ENCODE data around the gene UPF3A. TPM values are rescaled to one million over a fixed set of nuclear protein-coding genes. Genes with fewer than 3 reads are reported as not detected.

UPF3A gene, protein sequence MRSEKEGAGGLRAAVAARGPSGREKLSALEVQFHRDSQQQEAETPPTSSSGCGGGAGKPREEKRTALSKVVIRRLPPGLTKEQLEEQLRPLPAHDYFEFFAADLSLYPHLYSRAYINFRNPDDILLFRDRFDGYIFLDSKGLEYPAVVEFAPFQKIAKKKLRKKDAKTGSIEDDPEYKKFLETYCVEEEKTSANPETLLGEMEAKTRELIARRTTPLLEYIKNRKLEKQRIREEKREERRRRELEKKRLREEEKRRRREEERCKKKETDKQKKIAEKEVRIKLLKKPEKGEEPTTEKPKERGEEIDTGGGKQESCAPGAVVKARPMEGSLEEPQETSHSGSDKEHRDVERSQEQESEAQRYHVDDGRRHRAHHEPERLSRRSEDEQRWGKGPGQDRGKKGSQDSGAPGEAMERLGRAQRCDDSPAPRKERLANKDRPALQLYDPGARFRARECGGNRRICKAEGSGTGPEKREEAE
- total RNA-seq, result 62.7 TPM

DNA sequence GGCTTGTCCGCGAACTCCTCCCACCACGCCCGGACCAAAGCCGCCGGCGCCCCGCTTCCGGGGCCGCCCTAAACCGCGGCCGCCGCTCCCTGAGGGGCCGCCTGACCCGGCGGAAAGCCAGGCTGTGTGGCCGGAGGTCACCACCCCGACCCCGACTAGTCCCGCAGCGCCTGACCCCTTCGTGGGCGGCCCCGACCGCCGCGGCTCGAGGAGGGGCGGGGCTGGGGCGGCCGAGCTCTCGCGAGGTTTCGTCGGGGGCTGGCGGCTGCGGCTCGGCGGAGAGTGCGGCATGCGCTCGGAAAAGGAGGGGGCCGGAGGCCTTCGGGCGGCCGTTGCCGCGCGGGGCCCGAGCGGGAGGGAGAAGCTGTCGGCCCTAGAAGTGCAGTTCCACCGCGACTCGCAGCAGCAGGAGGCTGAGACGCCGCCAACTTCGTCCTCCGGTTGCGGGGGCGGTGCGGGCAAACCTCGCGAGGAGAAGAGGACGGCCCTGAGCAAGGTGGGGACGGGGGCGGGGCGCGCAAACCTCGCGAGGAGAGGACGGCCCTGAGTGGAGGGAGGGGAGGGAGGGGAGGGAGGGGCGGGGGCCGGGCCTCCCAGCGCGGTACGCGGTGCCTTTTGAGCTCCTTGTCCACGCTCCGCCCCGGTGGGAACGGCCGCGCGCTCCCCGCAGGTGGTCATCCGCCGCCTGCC is at the start of gene UPF3A:
Gene UPF3A (plus strand): TSS at position 251 of the 690 bp plus-strand sequence. CDS start 39 bp downstream, at position 290.

DNA sequence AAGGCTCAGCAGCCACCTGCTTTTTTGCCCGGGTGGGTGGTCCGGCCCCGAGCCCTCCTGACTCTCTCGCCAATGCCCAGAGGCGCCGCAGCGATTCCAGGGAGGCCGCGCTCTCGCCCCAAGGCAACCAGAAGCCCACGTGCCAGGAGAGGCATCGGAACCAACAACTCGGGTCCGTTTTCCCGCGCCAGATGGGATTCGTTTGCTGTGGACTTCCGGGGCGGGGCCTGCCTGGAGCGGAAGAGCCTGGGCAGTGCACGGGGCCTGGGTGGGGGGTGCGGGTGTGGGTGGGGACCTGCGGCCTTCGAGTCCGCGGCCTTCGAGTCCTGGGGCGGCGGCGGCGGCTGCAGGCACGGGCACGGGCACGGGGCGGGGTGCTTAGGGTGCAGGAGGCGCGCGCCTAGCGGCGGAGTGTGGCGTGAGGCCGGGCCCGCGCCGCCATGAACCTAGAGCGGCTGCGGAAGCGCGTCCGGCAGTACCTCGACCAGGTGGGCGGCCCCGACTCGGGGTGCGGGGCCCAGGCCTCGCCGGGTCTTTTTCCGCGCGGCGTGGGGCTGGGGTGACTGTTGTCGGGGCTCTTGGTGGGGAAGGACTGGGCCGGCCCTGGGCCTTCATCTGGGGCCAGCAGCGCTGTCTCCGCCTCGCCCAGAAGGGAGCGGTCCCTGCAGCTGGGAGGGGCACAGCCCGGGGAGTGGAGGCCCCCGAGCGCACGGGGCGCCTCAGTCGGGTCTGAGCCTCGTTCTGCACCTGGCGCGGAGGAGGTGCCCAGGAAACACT is 46.6 kb upstream of the UPF3A start, which contains the start of gene CDC16:
Gene CDC16 (plus strand): TSS at position 253 of the 777 bp plus-strand sequence. CDS start 188 bp downstream, at position 441.

DNA sequence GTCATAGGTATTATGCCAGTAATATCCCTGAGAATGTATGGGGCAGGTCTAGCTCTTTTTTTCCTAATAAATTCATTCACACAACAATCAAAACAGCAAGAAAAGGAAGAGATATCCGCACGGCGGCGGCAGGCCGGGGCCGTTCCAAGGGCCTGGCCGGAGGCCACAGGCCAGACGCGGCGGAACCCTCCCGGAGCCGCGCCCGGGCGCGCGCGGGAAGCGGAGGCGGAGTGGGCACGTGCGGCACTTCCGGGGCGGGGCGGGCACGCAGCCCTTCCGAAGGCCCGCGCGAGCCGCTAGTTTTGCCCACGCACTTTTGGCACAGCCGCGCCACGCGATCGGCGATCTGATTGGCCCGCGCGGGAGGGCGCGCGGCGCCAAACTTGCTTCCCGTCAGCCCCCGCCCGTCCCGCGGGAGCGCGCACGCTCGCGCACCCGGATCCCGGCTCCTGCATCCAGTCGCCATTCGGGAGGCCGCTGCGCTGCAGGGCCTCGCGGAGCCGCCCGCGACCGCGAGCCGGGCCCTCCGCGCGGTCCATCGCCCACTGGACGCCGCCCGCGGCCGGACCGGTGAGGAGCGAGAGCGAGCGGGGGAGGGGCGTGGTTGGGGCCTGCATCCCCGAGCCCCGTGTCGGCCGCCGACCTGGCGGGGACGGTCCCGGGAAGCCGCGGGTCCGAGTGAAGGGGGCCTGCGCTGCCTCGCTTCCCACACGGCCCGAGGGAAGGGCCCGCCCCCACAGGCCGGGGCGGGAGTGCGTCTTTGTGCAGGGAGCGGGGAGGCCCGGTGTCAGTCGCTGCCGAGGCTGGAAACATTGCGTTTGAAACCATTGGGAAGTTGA is 32.9 kb downstream of the UPF3A start, which contains the start of gene CHAMP1:
Gene CHAMP1 (plus strand): TSS at position 430 of the 839 bp plus-strand sequence. CDS start 9,340 bp downstream, outside the sequence.

Small RNAs within 50 kb of the gene (small RNA-seq; reads per million reads assigned to genes)
- gene MIR4502, result not detected
- gene MIR548AR, result not detected

Other genes with a start within 250 kb of the UPF3A start
- 15.0 TPM for gene RASA3, start 149.0 kb upstream of the UPF3A start, total RNA-seq
- 0.23 TPM for gene CFAP97D2, start 102.3 kb upstream of the UPF3A start, total RNA-seq
- gene CDC16, start 46.7 kb upstream of the UPF3A start, total RNA-seq, result 62.7 TPM
- gene CHAMP1, start 32.9 kb downstream of the UPF3A start, total RNA-seq, result 8.8 TPM